HG03175 (cell line): ENCODE measurements around the gene CDKN3.
"Not testable (repeated sequence)": the region's sequence is repeated elsewhere in the genome, so short reads cannot be mapped to it uniquely, and the experiment has no call there.

ENCODE experiments used
- ATAC-seq: cut with Tn5 transposase; IDR thresholded peaks from one replicate; pipeline ENCODE4 v1.9.1; 2021; ENCODE audit warnings: mild to moderate bottlenecking, moderate library complexity; ENCODE audit not compliant: unreplicated experiment

CDKN3 gene

DNA sequence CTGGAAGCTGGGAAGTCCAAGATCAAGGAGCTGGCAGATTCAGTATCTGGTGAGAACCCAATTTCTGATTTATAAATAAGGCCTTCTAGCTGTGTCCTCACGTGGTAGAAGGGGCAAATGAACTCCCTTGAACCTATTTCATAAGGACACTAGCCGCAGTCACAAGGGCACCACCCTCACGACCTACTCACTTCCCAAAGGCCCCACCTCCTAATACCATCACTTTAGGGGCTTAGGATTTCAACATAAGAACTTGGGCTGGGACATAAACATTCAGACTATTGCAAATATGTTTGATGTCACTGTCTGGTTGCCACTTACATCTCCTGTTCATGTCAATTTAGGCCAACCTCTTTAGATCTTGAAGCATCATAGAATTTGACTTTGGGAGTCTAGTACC is 55.2 kb downstream of the CDKN3 start:
- no peak for ATAC-seq

DNA sequence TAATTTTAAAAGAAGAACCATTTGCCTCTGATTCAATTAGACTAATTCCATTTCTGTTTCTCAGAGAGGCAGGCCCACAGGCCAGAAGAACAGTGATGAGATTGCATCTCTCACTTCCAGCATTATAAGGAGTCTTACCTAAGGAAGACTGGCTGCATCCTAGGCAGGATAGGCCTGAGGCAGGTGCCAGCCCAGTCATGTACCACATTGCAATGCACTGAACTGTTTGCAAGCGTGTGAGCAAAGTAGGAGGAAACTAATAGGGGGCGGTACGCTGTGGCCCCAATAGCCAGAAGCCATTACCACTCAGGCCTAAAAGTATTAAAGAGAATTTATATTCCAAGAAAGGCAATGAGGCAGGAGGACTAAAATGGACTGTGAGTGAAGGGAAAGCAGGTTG is 56.4 kb downstream of the CDKN3 start:
- ATAC-seq: no peak

DNA sequence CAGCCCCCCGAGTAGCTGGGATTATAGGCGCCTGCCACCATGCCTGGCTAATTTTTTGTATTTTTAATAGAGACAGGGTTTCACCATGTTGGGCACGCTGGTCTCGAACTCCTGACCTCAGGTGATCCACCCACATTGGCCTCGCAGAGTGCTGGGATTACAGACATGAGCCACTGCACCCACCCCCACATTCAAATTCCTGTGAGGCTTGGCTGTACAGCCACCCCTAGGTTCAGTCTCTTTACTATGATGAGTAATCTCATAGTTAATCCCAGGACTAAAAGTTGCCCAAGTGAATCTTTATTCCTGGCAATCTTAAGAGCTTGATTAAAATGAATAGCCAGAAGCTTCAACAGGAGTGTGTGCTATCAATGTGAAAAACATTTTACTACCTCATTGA is 57.2 kb downstream of the CDKN3 start:
- not testable (repeated sequence) for ATAC-seq

DNA sequence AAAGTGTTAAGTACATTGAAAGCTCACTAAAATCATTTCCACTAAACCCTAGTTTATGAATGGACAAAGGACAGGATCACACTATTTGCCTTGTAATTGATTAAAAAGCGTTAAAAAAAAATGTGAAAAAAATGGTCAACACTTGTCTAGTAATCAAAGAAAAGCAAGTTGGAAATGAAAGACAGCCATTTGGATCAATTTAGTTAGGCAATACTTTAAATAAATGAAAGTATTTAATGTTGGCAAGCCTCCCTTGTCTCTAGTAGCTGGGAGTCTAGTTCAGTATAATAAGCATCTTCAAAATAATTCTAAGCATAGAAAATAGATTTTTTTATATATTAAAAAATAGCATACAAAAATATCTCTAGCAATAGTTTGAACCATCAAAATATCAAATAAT is 58.6 kb downstream of the CDKN3 start:
- no peak for ATAC-seq

DNA sequence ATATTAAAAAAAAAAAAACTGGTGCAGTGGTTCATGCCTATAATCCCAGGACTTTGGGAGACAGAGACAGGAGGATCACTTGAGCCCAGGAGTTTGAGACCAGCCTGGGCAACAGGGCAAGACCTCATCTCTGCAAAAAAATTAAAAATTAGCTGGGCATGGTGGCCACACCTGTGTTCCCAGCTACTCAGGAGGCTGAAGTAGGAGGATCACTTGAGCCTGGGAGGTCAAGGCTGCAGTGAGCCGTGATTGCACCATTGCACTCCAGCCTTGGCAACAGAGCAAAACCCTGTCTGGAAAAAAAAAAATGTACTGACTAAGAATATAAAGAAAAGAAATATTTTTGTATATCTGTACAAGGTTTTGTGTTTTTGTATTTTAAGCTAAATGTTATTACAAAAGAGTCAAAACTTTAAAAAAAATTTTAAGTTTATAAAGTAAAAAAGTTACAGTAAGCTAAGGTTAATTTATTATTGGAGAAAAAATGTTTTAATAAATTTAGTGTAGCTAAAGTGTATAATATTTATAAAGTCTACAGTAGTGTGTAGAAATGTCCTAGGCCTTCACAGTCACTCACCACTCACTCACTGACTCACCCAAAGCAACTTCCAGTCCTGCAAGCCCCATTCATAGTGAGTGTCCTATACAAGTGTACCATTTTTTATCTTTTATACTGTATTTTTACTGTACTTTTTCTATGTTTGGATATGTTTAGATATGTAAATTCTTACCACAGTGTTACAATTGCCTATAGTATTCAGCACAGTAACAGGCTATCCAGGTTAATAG is 60.2 kb downstream of the CDKN3 start:
- ATAC-seq: not testable (repeated sequence)

DNA sequence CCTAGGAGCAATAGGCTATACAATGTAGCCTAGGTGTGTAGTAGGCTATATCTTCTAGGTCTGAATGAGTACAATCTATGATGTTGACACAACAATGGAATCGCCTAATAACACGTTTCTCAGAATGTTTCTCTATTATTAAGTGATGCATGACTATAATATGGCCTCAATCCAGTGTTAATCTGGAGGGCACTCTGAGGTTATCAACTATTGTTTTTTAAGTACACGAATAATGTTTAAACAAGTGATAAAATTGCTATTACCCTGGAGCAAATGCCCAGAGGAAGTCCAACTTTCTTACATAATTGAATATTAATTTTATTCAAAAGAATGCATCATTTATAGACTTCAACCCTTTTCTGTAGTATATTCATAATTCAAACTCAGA is 60.8 kb downstream of the CDKN3 start:
- ATAC-seq: no peak

DNA sequence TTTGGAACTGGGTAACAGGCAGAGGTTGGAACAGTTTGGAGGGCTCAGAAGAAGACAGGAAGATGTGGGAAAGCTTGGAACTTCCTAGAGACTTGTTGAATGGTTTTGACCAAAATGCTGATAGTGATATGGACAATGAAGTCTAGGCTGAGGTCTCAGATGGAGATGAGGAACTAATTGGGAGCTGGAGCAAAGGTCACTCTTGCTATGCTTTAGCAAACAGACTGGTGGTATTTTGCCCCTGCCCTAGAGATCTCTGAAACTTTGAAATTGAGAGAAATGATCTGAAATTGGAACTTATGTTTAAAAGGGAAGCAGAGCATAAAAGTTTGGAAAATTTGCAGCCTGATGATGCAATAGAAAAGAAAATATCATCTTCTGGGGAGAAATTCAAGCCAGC is 61.7 kb downstream of the CDKN3 start:
- ATAC-seq: not testable (repeated sequence)

DNA sequence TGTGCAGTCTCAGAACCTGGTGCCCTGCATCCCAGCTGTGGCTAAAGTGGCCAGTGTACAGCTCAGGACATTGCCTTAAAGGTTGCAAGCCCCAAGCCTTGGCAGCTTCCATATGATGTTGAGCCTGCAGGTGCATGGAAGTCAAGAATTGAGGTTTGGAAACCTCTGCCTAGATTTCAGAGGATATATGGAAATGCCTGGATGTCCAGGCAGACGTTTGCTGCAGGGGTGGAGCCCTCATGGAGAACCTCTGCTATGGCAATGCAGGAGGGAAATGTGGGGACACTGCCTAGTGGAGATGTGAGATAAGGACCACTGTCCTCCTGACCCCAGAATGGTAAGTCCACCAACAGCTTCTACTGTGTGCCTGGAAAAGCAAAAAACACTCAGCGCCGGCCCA is 62.3 kb downstream of the CDKN3 start:
- ATAC-seq: no peak

DNA sequence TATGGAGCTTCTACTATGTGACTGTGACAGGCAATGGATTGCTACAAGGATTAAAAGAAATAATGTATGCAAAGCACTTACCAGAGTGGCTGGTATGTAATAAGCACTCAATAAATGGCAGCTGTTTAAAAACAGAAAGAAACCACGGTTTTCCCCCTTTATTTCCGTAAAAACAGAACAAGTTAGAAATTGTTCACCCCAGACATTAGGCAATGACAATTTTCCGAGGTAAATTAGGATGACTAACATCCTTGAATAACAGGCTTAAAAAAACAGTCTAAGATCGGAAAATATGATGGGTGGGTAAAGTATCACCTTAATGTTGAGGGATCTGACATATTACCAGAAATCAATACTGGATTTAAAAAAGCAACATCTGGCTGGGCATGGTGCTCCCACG is 65.2 kb downstream of the CDKN3 start:
- ATAC-seq: no peak

DNA sequence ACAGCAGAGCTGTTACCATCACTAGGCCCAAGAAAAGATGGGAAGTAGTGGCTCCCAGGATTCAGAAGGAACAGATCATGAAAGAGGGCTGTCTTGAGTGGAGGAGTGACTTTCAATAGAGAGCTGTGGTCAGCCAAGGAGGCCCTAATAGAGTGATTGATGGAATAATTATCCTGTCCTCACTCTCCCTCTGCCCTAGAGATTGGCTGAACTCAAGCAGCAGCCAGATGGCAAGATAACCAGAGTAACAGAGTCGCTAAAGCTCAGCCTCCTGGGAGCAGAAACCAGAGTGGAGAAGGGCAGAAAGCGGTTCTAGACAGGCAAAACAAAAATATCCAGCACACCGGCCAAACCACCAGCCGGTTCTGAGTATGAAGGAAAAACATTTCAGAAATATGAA is 68.8 kb downstream of the CDKN3 start:
- no peak for ATAC-seq

DNA sequence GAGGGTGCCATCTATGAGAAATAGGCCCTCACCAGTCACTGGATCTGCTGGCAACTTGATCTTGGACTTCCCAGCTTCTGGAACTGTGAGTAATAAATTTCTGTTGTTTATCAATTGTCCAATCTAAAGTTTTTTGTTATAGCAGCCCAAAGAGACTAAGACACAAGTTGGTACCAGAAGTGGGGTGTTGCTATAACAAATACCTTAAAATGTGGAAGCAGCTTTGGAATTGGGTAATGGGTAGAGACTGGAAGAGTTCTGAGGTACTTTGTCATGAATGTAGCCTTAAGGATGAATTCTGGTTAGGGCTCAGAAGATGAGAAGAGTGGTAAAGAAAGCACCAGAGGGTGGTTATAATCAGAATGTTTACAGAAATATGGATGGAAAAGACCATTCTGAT is 70.5 kb downstream of the CDKN3 start:
- no peak for ATAC-seq
